GM12874 (cell line): ENCODE results near the gene PLA2G7.

ENCODE experiments used
- TF ChIP-seq, protein P1 (sequence below): IDR thresholded peaks from 2 replicates; pipeline ENCODE4 v1.5.1; 2011; ENCODE audit warnings: low read depth, mild to moderate bottlenecking, control low read depth, low read length, moderate library complexity; ENCODE audit not compliant: insufficient read depth

Gene PLA2G7

DNA sequence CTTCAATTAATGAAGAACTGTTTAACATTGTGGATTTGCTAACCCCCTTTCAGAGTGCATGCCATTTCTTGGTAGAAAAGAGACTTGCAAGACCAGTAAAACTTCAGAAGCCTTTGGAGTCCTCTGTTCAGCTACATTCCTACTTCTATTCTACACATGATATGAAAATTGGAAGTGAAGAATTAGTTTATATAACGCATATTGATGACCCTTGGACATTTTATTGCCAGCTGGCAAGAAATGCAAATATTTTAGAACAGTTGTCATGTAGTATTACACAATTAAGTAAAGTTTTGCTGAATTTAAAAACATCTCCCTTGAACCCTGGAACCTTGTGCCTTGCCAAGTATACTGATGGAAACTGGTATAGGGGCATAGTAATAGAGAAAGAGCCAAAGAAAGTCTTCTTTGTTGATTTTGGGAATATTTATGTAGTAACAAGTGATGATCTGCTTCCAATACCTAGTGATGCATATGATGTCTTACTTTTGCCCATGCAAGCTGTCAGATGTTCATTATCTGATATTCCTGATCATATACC lies 44.2 kb downstream of the PLA2G7 start:
- TF ChIP-seq, protein P1, sequence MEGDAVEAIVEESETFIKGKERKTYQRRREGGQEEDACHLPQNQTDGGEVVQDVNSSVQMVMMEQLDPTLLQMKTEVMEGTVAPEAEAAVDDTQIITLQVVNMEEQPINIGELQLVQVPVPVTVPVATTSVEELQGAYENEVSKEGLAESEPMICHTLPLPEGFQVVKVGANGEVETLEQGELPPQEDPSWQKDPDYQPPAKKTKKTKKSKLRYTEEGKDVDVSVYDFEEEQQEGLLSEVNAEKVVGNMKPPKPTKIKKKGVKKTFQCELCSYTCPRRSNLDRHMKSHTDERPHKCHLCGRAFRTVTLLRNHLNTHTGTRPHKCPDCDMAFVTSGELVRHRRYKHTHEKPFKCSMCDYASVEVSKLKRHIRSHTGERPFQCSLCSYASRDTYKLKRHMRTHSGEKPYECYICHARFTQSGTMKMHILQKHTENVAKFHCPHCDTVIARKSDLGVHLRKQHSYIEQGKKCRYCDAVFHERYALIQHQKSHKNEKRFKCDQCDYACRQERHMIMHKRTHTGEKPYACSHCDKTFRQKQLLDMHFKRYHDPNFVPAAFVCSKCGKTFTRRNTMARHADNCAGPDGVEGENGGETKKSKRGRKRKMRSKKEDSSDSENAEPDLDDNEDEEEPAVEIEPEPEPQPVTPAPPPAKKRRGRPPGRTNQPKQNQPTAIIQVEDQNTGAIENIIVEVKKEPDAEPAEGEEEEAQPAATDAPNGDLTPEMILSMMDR: no peak

DNA sequence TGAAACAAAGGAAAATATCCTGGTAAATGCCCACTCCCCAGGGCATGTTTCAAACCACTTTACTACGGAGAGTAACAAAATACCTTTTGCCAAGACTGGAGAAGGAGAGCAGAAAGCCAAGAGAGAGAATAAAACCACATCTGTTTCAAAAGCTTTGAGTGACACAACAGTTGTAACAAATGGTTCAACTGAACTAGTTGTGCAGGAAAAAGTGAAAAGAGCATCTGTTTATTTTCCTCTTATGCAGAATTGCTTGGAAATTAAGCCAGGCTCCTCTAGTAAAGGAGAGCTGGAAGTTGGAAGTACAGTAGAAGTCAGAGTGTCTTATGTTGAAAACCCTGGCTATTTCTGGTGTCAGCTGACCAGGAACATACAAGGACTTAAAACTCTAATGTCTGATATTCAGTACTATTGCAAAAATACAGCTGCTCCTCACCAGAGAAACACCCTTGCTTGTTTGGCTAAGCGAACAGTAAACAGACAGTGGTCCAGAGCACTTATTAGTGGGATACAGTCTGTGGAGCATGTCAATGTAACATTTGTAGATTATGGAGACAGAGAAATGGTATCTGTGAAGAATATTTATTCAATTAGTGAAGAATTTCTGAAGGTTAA lies 44.9 kb downstream of the PLA2G7 start:
- TF ChIP-seq, protein P1: no peak

GRCh38 chr6:46689657-46690056 lies 45.5 kb downstream of the PLA2G7 start:
- TF ChIP-seq, protein P1: no peak

DNA sequence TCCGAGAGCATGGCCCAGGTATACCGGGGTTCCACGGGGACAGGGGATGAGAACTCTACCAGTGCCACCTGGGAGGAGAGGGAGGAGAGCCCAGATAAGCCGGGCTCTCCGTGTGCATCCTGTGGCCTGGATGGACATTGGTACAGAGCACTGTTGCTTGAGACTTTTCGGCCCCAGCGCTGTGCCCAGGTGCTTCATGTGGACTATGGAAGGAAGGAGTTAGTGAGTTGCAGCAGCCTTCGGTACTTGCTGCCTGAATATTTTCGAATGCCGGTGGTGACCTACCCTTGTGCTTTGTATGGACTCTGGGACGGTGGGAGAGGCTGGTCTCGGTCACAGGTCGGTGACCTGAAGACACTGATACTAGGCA lies 46.2 kb downstream of the PLA2G7 start:
- TF ChIP-seq, protein P1: no peak

DNA sequence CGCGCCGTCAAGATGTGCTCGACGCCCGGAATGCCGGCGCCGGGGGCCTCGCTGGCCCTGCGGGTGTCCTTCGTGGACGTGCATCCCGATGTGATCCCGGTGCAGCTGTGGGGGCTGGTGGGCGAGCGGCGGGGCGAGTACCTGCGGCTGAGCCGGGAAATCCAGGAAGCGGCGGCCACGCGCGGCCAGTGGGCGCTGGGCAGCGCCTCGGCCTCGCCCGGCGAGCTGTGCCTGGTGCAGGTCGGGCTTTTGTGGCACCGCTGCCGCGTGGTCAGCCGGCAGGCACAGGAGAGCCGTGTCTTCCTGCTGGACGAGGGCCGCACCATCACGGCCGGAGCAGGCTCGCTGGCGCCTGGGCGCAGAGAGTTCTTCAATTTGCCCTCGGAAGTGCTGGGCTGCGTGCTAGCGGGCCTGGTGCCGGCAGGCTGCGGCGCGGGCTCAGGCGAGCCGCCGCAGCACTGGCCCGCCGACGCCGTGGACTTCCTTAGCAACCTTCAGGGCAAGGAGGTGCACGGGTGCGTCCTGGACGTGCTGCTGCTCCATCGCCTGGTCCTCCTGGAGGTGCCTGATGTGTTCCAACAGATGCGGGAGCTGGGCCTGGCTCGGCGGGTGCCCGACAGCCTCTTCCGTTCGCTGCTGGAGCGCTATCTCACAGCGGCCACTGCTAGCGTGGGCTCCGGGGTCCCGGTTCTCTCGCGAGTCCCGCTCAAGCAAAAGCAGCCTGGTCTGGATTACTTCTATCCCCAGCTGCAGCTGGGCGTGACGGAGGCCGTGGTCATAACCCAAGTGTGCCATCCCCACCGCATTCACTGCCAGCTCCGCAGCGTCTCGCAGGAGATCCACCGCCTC lies 46.8 kb downstream of the PLA2G7 start:
- TF ChIP-seq, protein P1: no peak

GRCh38 chr6:46687619-46688097 lies 47.5 kb downstream of the PLA2G7 start, which contains the start of gene TDRD6:
Gene TDRD6, plus strand, starts transcription at chr6:46687885. Its CDS starts 244 bp downstream, at chr6:46688129.
- TF ChIP-seq, protein P1: no peak

- TF ChIP-seq, protein P1: no peak
Measured at GRCh38 chr6:46684771-46685170, 50.4 kb downstream of the PLA2G7 start.
